NCI-H146 treated with DMSO at 0.1 percent for 48 hours (cell line): ENCODE results near the gene FOXK1.

Experiments
- DNase-seq: peaks from one replicate; lab custom pipeline; 2025; ENCODE audit not compliant: unreplicated experiment; lab: John Stamatoyannopoulos, UW

The FOXK1 gene

GRCh38 chr7:4742852-4743251 lies 60.8 kb downstream of the FOXK1 start:
- no peak for DNase-seq

- peak; percentile 79 for DNase-seq
Observed at GRCh38 chr7:4744391-4745264, 62.5 kb downstream of the FOXK1 start.

- DNase-seq = no peak
Observed at GRCh38 chr7:4745265-4745919, 63.3 kb downstream of the FOXK1 start.

GRCh38 chr7:4745971-4746919 lies 64.2 kb downstream of the FOXK1 start:
- DNase-seq = no peak

GRCh38 chr7:4747013-4747412 lies 64.9 kb downstream of the FOXK1 start:
- DNase-seq = no peak

GRCh38 chr7:4747746-4748145 lies 65.7 kb downstream of the FOXK1 start:
- DNase-seq = no peak

- no peak for DNase-seq
Observed at GRCh38 chr7:4748231-4748681, 66.2 kb downstream of the FOXK1 start.

GRCh38 chr7:4749363-4749762 lies 67.3 kb downstream of the FOXK1 start:
- no peak for DNase-seq

GRCh38 chr7:4749798-4750197 lies 67.7 kb downstream of the FOXK1 start:
- DNase-seq = no peak

- DNase-seq = no peak
Observed at GRCh38 chr7:4751398-4751947, 69.4 kb downstream of the FOXK1 start.

GRCh38 chr7:4753598-4754432 lies 71.7 kb downstream of the FOXK1 start:
- peak; percentile 29 for DNase-seq

GRCh38 chr7:4754433-4755010 lies 72.4 kb downstream of the FOXK1 start:
- DNase-seq = no peak

- DNase-seq = no peak
Observed at GRCh38 chr7:4755045-4755444, 73.0 kb downstream of the FOXK1 start.

GRCh38 chr7:4758111-4758510 lies 76.0 kb downstream of the FOXK1 start:
- no peak for DNase-seq

GRCh38 chr7:4758791-4759190 lies 76.7 kb downstream of the FOXK1 start:
- DNase-seq = no peak

GRCh38 chr7:4759211-4759610 lies 77.1 kb downstream of the FOXK1 start:
- no peak for DNase-seq

- no peak for DNase-seq
Observed at GRCh38 chr7:4760952-4761351, 78.9 kb downstream of the FOXK1 start.

GRCh38 chr7:4762121-4763055 lies 80.3 kb downstream of the FOXK1 start:
- no peak for DNase-seq
